Activated CD4-positive, CD25-positive, alpha-beta regulatory T cell treated with anti-CD3 and anti-CD28 coated beads, Interleukin-2, amount 50 U/mL, for 16 hours (primary cell): ENCODE results near the gene KIF26A.

Experiments used
- DNase-seq: peaks from one replicate; pipeline ENCODE4 v3.0.0-alpha.2; 2020; ENCODE audit warnings: low read depth, low spot score

KIF26A gene

GRCh38 chr14:104191409-104191997 is 53.1 kb downstream of the KIF26A start:
- DNase-seq = no peak

- no peak for DNase-seq
Observed at GRCh38 chr14:104192146-104192882, 53.9 kb downstream of the KIF26A start.

GRCh38 chr14:104192883-104193245 is 54.5 kb downstream of the KIF26A start:
- DNase-seq = no peak

GRCh38 chr14:104194016-104194415 is 55.6 kb downstream of the KIF26A start:
- no peak for DNase-seq

- no peak for DNase-seq
Observed at GRCh38 chr14:104194716-104195115, 56.3 kb downstream of the KIF26A start.

GRCh38 chr14:104195361-104195760 is 57.0 kb downstream of the KIF26A start:
- DNase-seq = no peak

GRCh38 chr14:104195878-104196277 is 57.5 kb downstream of the KIF26A start:
- DNase-seq = no peak

GRCh38 chr14:104196461-104197140 is 58.2 kb downstream of the KIF26A start:
- DNase-seq = no peak

- DNase-seq = no peak
Observed at GRCh38 chr14:104197449-104198247, 59.3 kb downstream of the KIF26A start.

- DNase-seq = no peak
Observed at GRCh38 chr14:104199266-104199895, 61.0 kb downstream of the KIF26A start.

GRCh38 chr14:104200106-104200505 is 61.7 kb downstream of the KIF26A start:
- no peak for DNase-seq

GRCh38 chr14:104200591-104200990 is 62.2 kb downstream of the KIF26A start:
- no peak for DNase-seq

GRCh38 chr14:104201063-104201462 is 62.7 kb downstream of the KIF26A start:
- no peak for DNase-seq

GRCh38 chr14:104201496-104201895 is 63.1 kb downstream of the KIF26A start:
- no peak for DNase-seq

GRCh38 chr14:104202259-104203070 is 64.1 kb downstream of the KIF26A start:
- no peak for DNase-seq

GRCh38 chr14:104203071-104203425 is 64.7 kb downstream of the KIF26A start:
- no peak for DNase-seq

- no peak for DNase-seq
Observed at GRCh38 chr14:104204660-104205149, 66.3 kb downstream of the KIF26A start.

- DNase-seq = no peak
Observed at GRCh38 chr14:104205781-104206180, 67.4 kb downstream of the KIF26A start.

GRCh38 chr14:104206281-104206904 is 68.0 kb downstream of the KIF26A start:
- no peak for DNase-seq
